ENCODE results near the gene ZC3H10.
"Not testable (repeated sequence)": the region's sequence is repeated elsewhere in the genome, so short reads cannot be mapped to it uniquely, and the experiment has no call there.

The ZC3H10 gene

GRCh38 chr12:56103066-56103711, 14.9 kb upstream of the ZC3H10 start:
- no peak for DNase-seq (ENCODE audit: low spot score)

GRCh38 chr12:56103823-56104108, 14.3 kb upstream of the ZC3H10 start:
- DNase-seq (ENCODE audit: low spot score) = no peak

GRCh38 chr12:56104109-56104814, 13.8 kb upstream of the ZC3H10 start, which contains the start of gene PA2G4:
Gene PA2G4 (plus strand): TSS chr12:56104559. CDS start chr12:56104738, 179 bp downstream.
- peak; percentile 90 for DNase-seq (ENCODE audit: low spot score)

GRCh38 chr12:56104815-56105608, 13.1 kb upstream of the ZC3H10 start:
- DNase-seq (ENCODE audit: low spot score) = no peak

- no peak for DNase-seq (ENCODE audit: low spot score)
Observed at GRCh38 chr12:56105609-56105902, 12.5 kb upstream of the ZC3H10 start.

GRCh38 chr12:56107242-56107641, 10.8 kb upstream of the ZC3H10 start:
- no peak for DNase-seq (ENCODE audit: low spot score)

GRCh38 chr12:56110571-56110970, 7.5 kb upstream of the ZC3H10 start:
- no peak for DNase-seq (ENCODE audit: low spot score)

- no peak for DNase-seq (ENCODE audit: low spot score)
Observed at GRCh38 chr12:56114084-56114483, 4.0 kb upstream of the ZC3H10 start.

- DNase-seq (ENCODE audit: low spot score) = no peak
Observed at GRCh38 chr12:56115329-56115728, 2.7 kb upstream of the ZC3H10 start.

GRCh38 chr12:56116267-56117081, 1.6 kb upstream of the ZC3H10 start, which contains the start of gene RPL41:
Gene RPL41 (plus strand): TSS chr12:56116633.
- DNase-seq (ENCODE audit: low spot score) = peak; percentile 49

GRCh38 chr12:56117082-56117706, 872 bp upstream of the ZC3H10 start:
- DNase-seq (ENCODE audit: low spot score) = not testable (repeated sequence)

- no peak for DNase-seq (ENCODE audit: low spot score)
Observed at GRCh38 chr12:56118688-56119357, 757 bp downstream of the ZC3H10 start.

- peak; percentile 95 for DNase-seq (ENCODE audit: low spot score)
Observed at GRCh38 chr12:56119361-56119796, 1.3 kb downstream of the ZC3H10 start.

GRCh38 chr12:56120158-56120846, 2.2 kb downstream of the ZC3H10 start:
- DNase-seq (ENCODE audit: low spot score) = no peak

- DNase-seq (ENCODE audit: low spot score) = no peak
Observed at GRCh38 chr12:56121204-56121870, 3.3 kb downstream of the ZC3H10 start.

- DNase-seq (ENCODE audit: low spot score) = no peak
Observed at GRCh38 chr12:56122637-56123036, 4.6 kb downstream of the ZC3H10 start.

- DNase-seq (ENCODE audit: low spot score) = no peak
Observed at GRCh38 chr12:56124133-56124532, 6.1 kb downstream of the ZC3H10 start.

- no peak for DNase-seq (ENCODE audit: low spot score)
Observed at GRCh38 chr12:56126732-56127239, 8.7 kb downstream of the ZC3H10 start.

GRCh38 chr12:56127485-56127887, 9.4 kb downstream of the ZC3H10 start:
- DNase-seq (ENCODE audit: low spot score) = no peak

Data from HuH-7 (cell line).